Neutrophil (primary cell): ENCODE results near the gene FREM2.

Experiments
- H3K27ac ChIP-seq: fragments of 200-600 bp; sonication (generic); 2 replicates; pipeline ENCODE4 v1.5.1; 2016; ENCODE audit warnings: mild to moderate bottlenecking, moderate library complexity
- H3K27me3 ChIP-seq: fragments of 200-600 bp; sonication (generic); 2 replicates; pipeline ENCODE4 v1.6.0; 2016; ENCODE audit warnings: mild to moderate bottlenecking
- H3K36me3 ChIP-seq: fragments of 200-600 bp; sonication (generic); 2 replicates; pipeline ENCODE4 v1.5.1; 2017
- H3K4me1 ChIP-seq, 2 experiments: fragments of 200-600 bp in 1 of 2; sonication (generic) in 1 of 2; 1 replicate in 1 of 2; 2 replicates in 1 of 2; pipeline versions ENCODE4 v1.5.1 to v1.6.1; 2013 to 2016; ENCODE audit warnings: low read depth in 1 of 2, low read length in 1 of 2, mild to moderate bottlenecking in 1 of 2, moderate library complexity in 1 of 2; ENCODE audit not compliant: control insufficient read depth in 1 of 2, insufficient read depth in 1 of 2
- H3K4me3 ChIP-seq, 2 experiments: fragments of 200-600 bp in 1 of 2; sonication (generic) in 1 of 2; 1 replicate in 1 of 2; 2 replicates in 1 of 2; pipeline ENCODE4 v1.5.1; 2013 to 2016; ENCODE audit warnings: low read depth in 1 of 2, low read length in 1 of 2, mild to moderate bottlenecking in 1 of 2, moderate library complexity in 1 of 2
- H3K9me3 ChIP-seq: fragments of 200-600 bp; sonication (generic); 2 replicates; pipeline ENCODE4 v1.5.1; 2016
- TF ChIP-seq, protein P1 (sequence below): fragments of 200-600 bp; sonication (generic); IDR thresholded peaks from 2 replicates; pipeline ENCODE4 v1.5.1; 2016; ENCODE audit warnings: antibody characterized with exemption

Gene FREM2

GRCh38 chr13:38895075-38895474, 208.2 kb downstream of the FREM2 start:
- H3K36me3 ChIP-seq: no peaks in the 10 kb centered on the region
- H3K4me1 ChIP-seq: no peaks in the 10 kb centered on the region
- no peaks in the 10 kb centered on the region for H3K27me3 ChIP-seq
- TF ChIP-seq, protein P1, sequence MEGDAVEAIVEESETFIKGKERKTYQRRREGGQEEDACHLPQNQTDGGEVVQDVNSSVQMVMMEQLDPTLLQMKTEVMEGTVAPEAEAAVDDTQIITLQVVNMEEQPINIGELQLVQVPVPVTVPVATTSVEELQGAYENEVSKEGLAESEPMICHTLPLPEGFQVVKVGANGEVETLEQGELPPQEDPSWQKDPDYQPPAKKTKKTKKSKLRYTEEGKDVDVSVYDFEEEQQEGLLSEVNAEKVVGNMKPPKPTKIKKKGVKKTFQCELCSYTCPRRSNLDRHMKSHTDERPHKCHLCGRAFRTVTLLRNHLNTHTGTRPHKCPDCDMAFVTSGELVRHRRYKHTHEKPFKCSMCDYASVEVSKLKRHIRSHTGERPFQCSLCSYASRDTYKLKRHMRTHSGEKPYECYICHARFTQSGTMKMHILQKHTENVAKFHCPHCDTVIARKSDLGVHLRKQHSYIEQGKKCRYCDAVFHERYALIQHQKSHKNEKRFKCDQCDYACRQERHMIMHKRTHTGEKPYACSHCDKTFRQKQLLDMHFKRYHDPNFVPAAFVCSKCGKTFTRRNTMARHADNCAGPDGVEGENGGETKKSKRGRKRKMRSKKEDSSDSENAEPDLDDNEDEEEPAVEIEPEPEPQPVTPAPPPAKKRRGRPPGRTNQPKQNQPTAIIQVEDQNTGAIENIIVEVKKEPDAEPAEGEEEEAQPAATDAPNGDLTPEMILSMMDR: no peak
- no peak overlapping the region for H3K27ac ChIP-seq
- no peak overlapping the region for H3K4me3 ChIP-seq
- no peaks in the 10 kb centered on the region for H3K9me3 ChIP-seq

DNA sequence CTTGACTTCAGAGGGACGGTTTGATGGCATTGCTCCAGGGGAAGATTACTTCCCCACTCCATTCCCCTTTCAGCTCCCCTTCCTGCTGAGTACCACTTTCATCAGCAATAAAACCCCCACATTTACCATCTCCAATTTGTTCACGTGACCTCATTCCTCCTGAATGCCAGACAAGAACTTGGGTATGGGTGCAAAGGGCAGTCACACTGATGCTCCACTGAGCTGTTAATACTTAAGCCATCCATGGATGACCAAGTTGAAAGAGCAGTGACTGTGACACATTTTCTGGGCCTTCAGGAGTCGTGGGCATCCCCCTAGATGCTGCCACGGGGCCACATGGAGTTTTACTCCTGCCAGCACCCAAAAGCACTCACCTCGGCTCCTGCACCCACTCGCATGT, 210.6 kb downstream of the FREM2 start:
- Histone ChIP-seq H3K27me3 (no peaks in the 10 kb centered on the region), H3K4me3 (no peak overlapping the region), H3K4me1 (no peaks in the 10 kb centered on the region), H3K36me3 (no peaks in the 10 kb centered on the region), H3K27ac (no peak overlapping the region), H3K9me3 (no peaks in the 10 kb centered on the region)
- TF ChIP-seq, protein P1: no peak

DNA sequence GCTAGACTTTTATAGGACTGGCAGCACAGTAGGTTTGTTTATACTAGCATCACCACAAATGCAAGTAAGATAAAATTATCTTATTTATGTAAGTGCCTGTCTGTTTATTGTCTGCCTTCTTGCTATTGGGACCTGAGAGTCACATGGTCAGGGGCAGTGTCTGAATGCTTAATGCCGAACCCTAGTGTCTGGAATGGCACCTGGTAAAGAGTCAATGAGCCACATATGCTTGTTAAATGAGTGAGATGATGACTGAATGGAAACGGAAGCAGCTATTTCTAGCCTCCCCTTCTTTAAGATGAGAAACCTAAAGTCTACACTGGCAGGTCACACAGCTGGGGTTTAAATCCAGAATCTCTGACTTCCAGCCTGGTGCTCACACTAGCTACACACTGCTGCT, 211.6 kb downstream of the FREM2 start:
- no peaks in the 10 kb centered on the region for H3K9me3 ChIP-seq
- H3K27ac ChIP-seq: no peak overlapping the region
- no peaks in the 10 kb centered on the region for H3K27me3 ChIP-seq
- no peak overlapping the region for H3K4me3 ChIP-seq
- no peaks in the 10 kb centered on the region for H3K4me1 ChIP-seq
- no peaks in the 10 kb centered on the region for H3K36me3 ChIP-seq
- TF ChIP-seq, protein P1: no peak

DNA sequence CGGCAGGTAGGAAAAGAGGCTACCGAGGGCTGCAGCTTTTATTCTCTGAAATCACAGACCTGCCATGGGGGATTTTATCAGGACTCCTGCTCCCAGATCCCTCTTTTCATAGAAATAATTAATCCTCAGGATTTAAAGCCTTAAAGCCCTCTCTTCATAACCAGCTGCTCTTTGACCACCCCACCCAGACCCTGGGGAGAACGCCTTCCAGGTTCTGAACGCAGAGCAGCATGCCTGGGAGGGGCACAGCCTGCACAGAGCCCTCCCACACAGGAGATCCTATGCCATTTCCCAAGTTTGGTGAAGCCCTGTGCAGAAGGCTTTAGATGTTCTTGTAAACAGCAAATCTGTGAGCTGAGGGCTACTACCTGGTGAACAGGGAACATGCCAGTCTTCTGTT, 212.7 kb downstream of the FREM2 start:
- Histone ChIP-seq H3K4me3 (no peak overlapping the region), H3K27me3 (no peaks in the 10 kb centered on the region), H3K36me3 (no peaks in the 10 kb centered on the region), H3K9me3 (no peaks in the 10 kb centered on the region), H3K27ac (no peak overlapping the region), H3K4me1 (no peaks in the 10 kb centered on the region)
- TF ChIP-seq, protein P1: no peak

DNA sequence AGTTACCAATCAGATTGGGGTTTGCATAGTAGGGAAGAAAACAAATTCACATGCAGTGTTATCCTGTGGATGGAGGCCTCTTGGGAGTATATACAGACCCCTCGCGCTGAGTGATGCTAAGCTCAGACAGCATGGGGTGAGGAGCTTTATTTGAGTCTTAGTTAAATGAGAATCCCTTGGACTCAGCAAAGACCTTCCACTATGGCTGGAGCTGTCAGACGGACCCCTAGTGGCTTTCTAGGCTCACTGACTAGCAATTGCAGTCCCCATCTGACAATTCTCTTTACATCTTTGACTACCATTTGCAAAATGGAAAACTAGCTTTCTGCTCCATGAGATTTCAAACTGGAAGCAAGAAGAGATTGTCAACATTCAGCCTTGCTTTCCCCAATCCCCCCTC, 213.3 kb downstream of the FREM2 start:
- Histone ChIP-seq H3K9me3 (no peaks in the 10 kb centered on the region), H3K36me3 (no peaks in the 10 kb centered on the region), H3K27me3 (no peaks in the 10 kb centered on the region), H3K27ac (no peak overlapping the region), H3K4me3 (no peak overlapping the region), H3K4me1 (no peaks in the 10 kb centered on the region)
- TF ChIP-seq, protein P1: no peak

DNA sequence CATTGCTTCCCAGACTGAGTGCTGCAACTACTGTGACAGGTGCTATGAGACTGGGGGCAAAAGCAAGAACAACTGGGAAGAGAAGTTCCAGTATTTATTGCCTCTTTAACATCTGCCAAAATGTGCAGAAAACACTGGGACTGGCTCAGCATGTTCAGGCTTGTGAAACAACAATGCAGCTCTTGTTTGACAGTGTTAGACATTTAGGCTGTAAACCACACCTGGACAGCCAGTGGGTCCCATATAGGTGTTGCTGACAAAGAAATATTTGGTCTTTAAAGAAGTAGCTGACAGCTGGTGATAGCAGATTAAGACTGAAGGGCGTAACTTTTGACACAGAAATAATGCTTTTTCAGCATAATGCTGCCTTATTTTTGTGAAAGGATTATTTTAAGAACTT, 215.7 kb downstream of the FREM2 start:
- Histone ChIP-seq H3K4me3 (no peak overlapping the region), H3K9me3 (no peaks in the 10 kb centered on the region)

More for the DNA sequence above, 215.7 kb downstream of the FREM2 start:
- Histone ChIP-seq H3K27me3 (no peaks in the 10 kb centered on the region), H3K27ac (no peak overlapping the region), H3K36me3 (no peaks in the 10 kb centered on the region), H3K4me1 (no peaks in the 10 kb centered on the region)
- TF ChIP-seq, protein P1: no peak
